H1 (cell line): ENCODE results near the gene SRF. TPM values are rescaled to one million over a fixed set of nuclear protein-coding genes. Genes with fewer than 3 reads are reported as not detected.

Experiments
- EP300 ChIP-seq, 2 experiments: IDR thresholded peaks; 1 replicate in 1 of 2; 2 replicates in 1 of 2; pipeline ENCODE4 v1.6.1; 2011 to 2012; ENCODE audit warnings: low read depth in 2 of 2, low read length in 2 of 2, mild to moderate bottlenecking in 2 of 2, borderline replicate concordance in 1 of 2, inconsistent platforms in 1 of 2, moderate library complexity in 1 of 2
- NANOG ChIP-seq: IDR thresholded peaks from 2 replicates; pipeline ENCODE4 v1.6.1; 2011; ENCODE audit warnings: low read length, low read depth, mild to moderate bottlenecking, inconsistent platforms; ENCODE audit not compliant: insufficient read depth, poor library complexity, severe bottlenecking
- POLR2A ChIP-seq, 2 experiments: IDR thresholded peaks; 1 replicate in 1 of 2; 2 replicates in 1 of 2; pipeline ENCODE4 v1.6.1; 2011; ENCODE audit warnings: low read depth in 2 of 2, low read length in 2 of 2, mild to moderate bottlenecking in 2 of 2; ENCODE audit errors: control extremely low read depth in 1 of 2
- RFX5 ChIP-seq: IDR thresholded peaks from 2 replicates; pipeline ENCODE4 v1.6.1; 2011; ENCODE audit warnings: low read depth, low read length, improper control_type of control experiment, borderline replicate concordance
- TCF12 ChIP-seq: IDR thresholded peaks from 2 replicates; pipeline ENCODE4 v1.6.1; 2011; ENCODE audit warnings: low read depth, mild to moderate bottlenecking, low read length
- polyA plus RNA-seq, 7 experiments: library from polyadenylated mRNA; depleted of rRNA in 3 of 7; stranded (reverse) in 5 of 7; unstranded in 2 of 7; fragments of >200 nt in 5 of 7; fragments of 200-250 nt in 2 of 7; gene quantifications; 1 replicate in 5 of 7; 2 replicates in 1 of 7; 4 replicates in 1 of 7; pipeline versions ENCODE4 v1.2.1 to v1.2.3, GENCODE V29; 2011 to 2013; ENCODE audit warnings: missing spikeins in 2 of 7, mixed read lengths in 2 of 7
- total RNA-seq: library from RNA; stranded (reverse); fragmentation: NEBNext Ultra II Directional; extraction: Animal tissue kit (Norgen Biotek cat#: 25700); gene quantifications from 2 replicates; pipeline ENCODE4 v1.2.1, GENCODE V29; 2021
- TF ChIP-seq, protein P1 (sequence below): IDR thresholded peaks from 2 replicates; pipeline ENCODE4 v1.6.1; 2012; ENCODE audit warnings: inconsistent platforms
- TF ChIP-seq, protein P2 (sequence below): IDR thresholded peaks from 2 replicates; pipeline ENCODE4 v1.6.1; 2011; ENCODE audit warnings: low read length, improper control_type of control experiment

Gene SRF
- total and polyA plus RNA-seq, 2 of the 8 experiments (the other 6 are each of a cell fraction or from before 2014, with no cell fraction given): 49.0 to 69.5 TPM

DNA sequence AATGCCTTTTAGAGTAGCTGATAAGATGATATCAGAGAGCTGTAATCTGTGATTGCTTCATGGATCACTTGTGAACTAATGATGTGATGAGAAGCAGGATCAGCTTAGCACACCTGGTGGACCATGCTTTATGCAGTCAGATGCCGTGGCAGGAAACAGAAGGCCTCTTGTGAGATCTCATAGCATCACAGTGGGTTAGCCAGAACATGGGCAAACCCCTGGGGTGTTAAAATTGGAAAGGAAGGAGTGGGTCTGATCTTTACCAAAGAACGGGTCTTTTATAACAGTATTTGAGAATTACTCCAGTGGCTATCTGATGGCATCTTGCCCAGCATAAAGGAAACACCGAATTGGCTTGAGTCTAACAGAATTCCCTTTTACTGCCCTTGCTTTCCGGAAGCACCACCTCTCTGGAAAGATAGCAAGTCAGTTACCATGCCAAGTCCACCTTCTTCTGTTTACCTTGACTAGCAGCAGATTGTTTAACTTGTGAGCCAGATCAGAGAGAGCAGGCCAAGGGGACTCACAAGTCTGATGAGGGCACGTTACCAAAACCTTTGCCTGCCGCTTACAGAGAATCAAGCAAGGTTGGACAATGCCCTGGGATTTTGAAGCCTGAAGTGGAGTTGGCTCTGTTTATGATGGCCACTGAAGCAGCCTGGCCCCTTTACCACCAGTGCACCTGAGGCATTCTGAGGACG lies 20.9 kb upstream of the SRF start (continued):
- TF ChIP-seq, protein P1, sequence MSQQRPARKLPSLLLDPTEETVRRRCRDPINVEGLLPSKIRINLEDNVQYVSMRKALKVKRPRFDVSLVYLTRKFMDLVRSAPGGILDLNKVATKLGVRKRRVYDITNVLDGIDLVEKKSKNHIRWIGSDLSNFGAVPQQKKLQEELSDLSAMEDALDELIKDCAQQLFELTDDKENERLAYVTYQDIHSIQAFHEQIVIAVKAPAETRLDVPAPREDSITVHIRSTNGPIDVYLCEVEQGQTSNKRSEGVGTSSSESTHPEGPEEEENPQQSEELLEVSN: no peak
- TF ChIP-seq NANOG (no peak), EP300 (IDR thresholded peaks at IDR 0.05; ENCODE audit: borderline replicate concordance in 1 of 2, low read depth in 2 of 2, low read length in 2 of 2) (no peak), POLR2A (IDR thresholded peaks at IDR 0.05; ENCODE audit: control extremely low read depth in 1 of 2, low read depth in 2 of 2, low read length in 2 of 2) (no peak), RFX5 (no peak), TCF12 (no peak)
- TF ChIP-seq, protein P2, sequence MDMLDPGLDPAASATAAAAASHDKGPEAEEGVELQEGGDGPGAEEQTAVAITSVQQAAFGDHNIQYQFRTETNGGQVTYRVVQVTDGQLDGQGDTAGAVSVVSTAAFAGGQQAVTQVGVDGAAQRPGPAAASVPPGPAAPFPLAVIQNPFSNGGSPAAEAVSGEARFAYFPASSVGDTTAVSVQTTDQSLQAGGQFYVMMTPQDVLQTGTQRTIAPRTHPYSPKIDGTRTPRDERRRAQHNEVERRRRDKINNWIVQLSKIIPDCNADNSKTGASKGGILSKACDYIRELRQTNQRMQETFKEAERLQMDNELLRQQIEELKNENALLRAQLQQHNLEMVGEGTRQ: no peak
